GM18517 (cell line): ENCODE data around the gene SMYD5.
A peak's percentile ranks its signal among the peaks of the same experiment; 100 is the strongest.
"Not testable (repeated sequence)": the region's sequence is repeated elsewhere in the genome, so short reads cannot be mapped to it uniquely, and the experiment has no call there.

Source experiments
- ATAC-seq: cut with Tn5 transposase; IDR thresholded peaks from one replicate; pipeline ENCODE4 v1.9.1; 2021; ENCODE audit warnings: mild to moderate bottlenecking, moderate library complexity; ENCODE audit not compliant: unreplicated experiment

The SMYD5 gene

DNA sequence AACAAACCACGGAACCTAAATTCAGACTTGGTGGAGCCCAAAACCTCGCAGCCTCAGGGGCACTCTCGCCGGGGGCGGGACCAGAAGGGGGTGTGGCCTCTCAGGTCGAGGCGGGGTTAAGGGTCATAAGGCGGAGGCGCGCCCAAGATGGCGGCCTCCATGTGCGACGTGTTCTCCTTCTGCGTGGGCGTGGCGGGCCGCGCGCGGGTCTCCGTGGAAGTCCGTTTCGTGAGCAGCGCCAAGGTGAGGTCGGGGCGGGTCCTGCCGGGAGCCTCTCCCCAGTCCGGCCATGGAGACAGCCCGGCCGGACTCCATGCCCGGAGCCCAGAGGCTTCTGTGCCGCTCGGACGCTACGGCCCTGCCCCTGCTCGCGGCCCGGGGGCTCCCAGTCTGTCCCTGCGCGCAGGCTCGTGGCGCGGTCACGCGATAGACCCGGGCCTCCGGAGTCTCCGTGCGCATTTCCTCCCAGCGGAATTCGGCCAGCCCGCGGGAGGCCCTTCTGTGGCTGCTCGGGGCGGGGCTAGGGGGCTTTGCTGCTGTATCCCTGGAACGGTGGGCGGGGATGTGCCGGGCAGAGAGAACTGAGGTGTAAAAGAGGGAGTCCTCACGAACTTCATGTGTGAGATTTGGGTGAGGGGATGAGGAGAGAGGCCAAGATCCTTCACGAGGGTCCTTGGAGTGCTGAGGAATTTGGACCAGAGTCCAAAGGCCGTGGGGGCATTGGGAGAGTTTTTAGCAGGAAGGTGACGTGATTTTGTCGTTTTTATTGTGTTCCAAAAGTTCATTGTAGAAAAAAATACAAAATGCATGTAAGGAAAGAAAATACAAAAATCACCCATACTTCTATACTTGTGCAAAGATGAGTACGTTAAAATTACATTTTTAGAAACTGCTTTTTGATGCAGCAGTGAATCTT, at the start of gene SMYD5:
Gene SMYD5 (plus strand): TSS at position 126 of the 916 bp plus-strand sequence. CDS start 22 bp downstream, at position 148.
- ATAC-seq: peak; percentile 93

DNA sequence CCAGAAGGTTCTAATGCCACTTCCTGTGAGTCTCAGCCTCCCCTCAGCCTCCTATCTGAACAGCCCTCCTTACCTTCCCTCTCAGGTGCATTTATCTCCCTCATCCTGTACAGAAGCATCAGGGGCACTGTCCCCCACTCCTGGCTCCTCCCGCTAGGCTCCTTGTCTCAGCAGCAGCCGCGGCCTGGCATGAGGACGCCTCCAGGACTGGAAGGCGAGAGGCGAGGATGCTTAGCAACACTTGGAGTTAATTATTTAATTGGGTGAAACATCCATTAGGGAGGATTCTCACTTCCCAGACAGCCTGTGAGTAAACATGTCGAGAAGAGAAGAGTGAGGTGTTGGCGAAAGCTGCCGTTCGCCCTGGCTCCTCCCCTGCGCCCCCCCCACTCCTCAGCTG, 48.1 kb upstream of the SMYD5 start:
- not testable (repeated sequence) for ATAC-seq

DNA sequence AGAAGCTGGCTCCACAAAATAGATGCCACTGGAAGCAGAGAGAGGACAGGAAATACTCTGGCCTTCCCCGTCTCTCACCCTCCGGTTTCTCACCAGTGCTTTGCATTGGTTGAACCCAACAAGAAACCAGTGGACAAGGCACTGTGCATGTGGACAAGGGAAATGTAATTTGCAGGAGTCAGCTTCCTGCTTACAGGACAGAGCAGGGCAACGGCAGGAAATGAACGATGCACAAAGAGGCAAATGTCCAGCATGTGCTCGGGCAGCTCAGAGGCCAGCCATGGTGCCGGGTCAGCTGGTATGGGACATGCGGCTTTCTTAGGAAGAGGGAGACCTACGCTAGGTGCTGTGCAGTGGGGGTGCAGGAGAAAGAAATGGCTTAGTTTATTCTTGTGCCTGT, 47.2 kb upstream of the SMYD5 start:
- ATAC-seq: not testable (repeated sequence)

DNA sequence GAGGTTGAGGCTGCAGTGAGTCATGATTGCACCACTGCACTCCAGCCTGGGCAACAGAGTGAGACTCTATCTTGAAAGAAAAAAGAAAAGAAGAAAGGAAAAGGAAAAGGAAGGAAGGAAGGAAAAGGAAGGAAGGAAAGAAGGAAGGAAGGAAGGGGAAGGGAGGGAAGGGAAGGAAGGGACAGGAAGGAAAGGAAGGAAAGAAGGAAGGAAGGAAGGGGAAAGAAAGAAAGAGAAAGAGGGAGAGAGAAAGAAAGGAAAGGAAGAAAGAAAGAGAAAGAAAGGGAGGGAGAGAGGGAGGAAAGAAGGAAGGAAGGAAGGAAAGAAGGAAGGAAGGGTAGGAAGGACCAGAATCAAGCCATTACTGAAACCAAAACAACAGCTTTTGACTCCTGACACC, 45.7 kb upstream of the SMYD5 start:
- not testable (repeated sequence) for ATAC-seq

GRCh38 chr2:73170341-73170740, 43.7 kb upstream of the SMYD5 start:
- not testable (repeated sequence) for ATAC-seq

GRCh38 chr2:73172963-73173362, 41.1 kb upstream of the SMYD5 start:
- no peak for ATAC-seq

- ATAC-seq: no peak
Observed at GRCh38 chr2:73173781-73174180, 40.3 kb upstream of the SMYD5 start.

DNA sequence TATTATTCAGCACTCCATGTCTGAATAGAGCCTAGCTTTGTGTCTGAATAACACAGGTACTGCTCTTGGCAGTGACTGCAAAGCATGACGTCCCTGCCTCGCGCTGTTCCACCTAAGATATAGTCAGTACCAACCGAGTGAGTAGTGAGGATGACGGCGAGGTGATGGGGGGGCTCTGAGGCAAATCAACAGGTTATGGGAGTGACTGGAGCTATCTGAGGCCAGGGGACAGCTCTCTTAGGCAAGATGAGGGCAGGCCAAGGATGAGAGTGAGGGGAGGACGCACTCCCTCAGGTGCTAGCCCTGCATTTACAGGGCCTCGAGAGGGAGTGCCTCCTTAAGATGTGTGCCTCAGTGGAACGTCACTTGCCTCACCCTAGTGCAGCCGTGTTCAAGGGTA, 39.8 kb upstream of the SMYD5 start:
- no peak for ATAC-seq

GRCh38 chr2:73174941-73175662, 38.9 kb upstream of the SMYD5 start:
- ATAC-seq: no peak

- ATAC-seq: no peak
Observed at GRCh38 chr2:73175663-73176204, 38.3 kb upstream of the SMYD5 start.

DNA sequence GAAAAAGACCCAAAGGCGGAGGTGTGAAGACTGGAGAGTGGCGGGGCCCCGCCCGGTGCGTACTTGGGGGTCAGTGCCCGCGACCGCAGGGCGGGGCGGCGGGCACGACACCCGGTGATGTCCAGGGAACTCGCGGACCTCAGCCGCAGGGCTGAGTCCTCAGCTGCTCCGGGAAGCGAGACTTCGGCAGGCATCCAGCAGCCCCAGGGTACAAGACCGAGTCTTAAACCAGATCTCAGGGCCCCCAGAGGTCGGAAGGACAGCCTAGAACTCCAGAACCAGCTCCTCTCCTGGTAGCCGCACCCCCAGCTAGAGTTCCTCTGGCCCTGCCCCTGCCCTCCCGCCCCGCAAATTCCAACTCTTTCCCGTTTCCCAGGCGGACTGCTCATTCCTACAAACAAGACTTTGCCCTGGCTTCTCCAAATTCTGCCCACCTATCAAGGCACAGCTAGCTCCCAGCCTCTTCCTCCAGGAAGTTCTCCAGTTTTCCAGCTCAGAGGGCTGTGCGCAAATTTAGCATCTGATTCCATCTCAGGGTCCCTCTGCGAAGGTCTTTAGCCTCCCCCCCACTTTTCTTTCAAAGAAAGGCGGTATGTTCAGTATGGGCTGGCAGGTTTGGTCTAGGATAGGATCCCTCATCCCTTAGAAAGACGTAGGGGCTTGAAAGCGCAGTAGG, 37.7 kb upstream of the SMYD5 start:
- no peak for ATAC-seq

DNA sequence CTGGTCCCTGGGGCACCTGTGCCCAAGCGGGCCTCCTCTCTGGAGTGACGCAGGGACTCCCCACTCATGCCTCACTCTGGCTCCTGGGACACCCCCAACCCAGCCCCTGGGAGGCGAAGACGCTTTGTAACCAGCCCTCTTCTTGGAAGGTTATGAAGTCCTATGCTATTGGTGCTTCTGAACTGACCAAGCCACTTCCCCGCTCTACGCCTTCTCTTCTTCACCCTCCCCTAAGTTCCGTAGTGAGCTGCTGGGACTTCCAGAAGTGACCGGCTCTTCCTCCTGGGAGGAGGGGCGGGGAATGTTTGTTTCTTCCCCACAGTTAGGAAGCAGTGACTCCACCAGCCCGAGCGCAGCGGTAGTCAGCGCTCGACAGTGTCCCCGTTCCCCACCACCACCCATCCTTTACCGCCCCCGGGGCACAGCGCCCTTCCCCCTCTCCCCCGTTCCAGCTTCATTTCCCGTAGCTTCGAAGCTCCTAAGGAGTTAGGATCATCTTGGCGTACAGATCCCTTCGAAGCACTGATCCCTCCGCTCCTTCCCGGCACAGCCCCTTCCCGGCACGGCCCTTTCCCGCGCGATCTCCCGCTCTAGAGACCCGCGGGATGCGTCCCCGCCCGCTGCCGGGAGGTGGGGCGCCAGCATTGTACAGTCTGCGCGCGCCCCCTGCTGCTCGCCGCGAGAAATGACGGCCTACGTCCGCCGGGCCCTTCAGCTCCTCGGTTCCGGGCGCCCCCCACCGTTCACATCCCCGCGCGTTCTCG, 37.0 kb upstream of the SMYD5 start:
- ATAC-seq: peak; percentile 79

DNA sequence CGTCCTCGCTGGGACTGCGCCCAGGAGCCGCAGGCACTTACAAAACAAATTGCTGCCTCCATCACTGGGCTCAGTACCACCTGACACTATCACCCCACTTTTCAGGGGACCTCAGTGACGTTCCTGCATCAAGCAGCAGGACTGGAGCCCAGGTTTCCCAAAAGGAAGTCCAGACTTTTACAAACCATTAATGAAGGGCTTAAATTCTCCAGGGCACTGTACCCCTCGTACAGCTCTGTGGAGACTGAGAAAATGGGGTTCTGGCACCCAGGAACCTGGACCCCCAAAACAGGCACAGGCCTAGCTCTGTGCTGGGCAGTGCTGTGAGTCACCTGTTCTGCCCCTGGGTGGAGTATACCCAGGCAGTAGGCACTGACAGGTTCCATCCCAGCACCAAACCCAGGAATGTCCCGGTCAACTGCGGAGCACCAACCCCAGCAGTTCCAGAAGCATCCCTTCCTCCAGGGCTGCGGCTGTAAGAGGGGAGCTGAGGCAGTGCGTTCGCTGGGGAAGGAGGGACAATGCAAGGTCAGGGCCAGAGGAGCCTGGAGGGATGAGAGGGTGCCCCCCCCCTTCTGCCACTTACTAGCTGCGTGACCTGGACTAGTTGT, 36.3 kb upstream of the SMYD5 start:
- ATAC-seq: no peak

GRCh38 chr2:73185965-73186364, 28.1 kb upstream of the SMYD5 start:
- ATAC-seq: no peak

DNA sequence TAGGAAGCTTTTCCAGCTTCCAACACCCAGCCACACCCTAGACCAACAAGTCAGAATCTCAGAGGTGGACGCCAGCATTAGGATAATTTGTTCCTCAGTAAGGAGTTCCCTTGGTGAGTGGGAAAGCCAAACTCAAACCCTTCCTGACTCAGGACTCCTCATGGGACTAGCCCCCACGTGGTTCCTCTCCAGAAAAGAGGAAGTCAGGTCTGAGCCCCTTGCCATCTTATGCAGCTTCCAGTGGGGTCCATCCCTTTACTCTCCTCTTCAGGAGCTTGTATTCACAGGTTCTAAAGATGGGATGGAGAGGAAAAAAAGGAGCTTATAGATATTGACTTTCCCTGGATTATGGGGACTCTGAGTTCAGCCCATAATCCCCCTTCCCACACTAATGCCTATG, 26.5 kb upstream of the SMYD5 start:
- ATAC-seq: no peak

DNA sequence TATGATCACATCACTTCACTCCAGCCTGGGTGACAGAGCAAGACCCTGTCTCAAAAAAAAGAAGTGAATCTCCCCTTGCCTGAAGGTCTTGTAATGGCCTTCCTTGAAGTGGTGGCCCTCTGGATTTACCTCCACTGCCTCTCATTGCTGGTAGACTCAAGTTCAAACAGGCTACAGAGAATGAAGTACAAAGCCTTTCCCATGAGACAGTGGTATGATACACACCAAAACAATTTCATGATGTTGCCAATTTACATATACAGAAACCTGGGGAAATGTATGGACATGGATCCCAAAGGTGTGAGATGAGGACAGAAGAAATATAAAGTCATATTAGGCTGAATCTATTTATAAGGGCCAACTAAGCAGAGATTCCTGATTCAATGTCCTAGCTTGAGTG, 16.5 kb upstream of the SMYD5 start:
- no peak for ATAC-seq

- not testable (repeated sequence) for ATAC-seq
Observed at GRCh38 chr2:73200281-73200680, 13.8 kb upstream of the SMYD5 start.

DNA sequence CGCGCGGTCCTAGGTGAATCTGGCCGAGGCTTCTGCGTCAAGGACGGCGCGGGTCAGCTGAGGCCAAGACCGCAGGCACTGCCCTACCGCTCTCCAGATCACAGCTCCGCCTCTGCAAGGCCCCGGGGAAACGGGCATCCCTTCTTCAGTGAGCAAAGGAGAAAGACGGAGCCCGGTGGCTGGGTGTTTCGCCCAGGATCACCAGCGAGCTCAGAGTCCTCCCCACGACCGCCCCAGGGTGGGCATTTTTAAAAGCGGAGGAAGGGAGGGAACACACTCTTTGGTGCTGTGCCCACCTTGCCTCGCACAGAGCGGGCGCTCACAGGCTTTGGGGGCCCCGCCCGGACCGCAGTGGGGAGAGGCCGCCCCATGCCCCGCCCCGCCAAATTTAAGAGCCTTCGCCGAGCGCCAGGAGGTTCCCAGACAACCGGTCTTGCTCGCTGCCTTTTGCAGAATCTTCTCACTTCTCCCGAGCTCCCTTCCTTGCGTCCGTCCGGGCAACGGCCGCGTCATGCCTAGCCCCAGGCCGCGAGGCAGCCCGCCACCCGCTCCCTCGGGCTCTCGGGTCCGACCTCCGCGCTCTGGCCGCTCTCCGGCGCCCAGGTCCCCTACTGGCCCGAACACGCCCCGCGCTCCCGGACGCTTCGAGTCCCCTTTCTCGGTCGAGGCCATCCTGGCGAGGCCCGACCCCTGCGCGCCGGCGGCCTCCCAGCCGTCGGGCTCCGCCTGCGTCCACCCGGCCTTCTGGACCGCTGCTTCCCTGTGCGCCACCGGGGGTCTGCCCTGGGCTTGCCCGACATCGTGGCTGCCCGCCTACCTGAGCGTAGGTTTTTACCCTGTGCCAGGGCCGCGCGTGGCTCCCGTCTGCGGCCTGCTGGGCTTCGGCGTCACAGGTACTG, 11.6 kb upstream of the SMYD5 start, which contains the start of gene NOTO:
Gene NOTO (plus strand): TSS at position 419 of the 899 bp plus-strand sequence. CDS start 93 bp downstream, at position 512.
- ATAC-seq: no peak
